GM12878 (cell line): ENCODE data around the gene MBOAT1. TPM values are rescaled to one million over a fixed set of nuclear protein-coding genes. Genes with fewer than 3 reads are reported as not detected.
A peak's percentile ranks its signal among the peaks of the same experiment; 100 is the strongest.

Source experiments
- ATAC-seq: fragments of 200-7000 bp; cut with Tn5 transposase; 3 replicates; pipeline ENCODE4 v1.9.1; 2020; ENCODE audit warnings: mild to moderate bottlenecking, moderate library complexity
- BruUV-seq: library from RNA; stranded (reverse); fragments of 400-500 nt; replicated peaks from 2 replicates; lab custom pipeline; 2021; lab: Mats Ljungman, UMichigan
- CTCF ChIA-PET: fragments of 300-600 bp; sonication (Branson Sonifier 250); formaldehyde crosslinking; extraction: SDS; loops from one replicate; lab custom pipeline; 2021; ENCODE audit warnings: inconsistent platforms; lab: Yijun Ruan, JAX
- POLR2A ChIA-PET: fragments of 350-600 bp; formaldehyde crosslinking; extraction: SDS; loops from one replicate; lab custom pipeline; 2021; ENCODE audit warnings: inconsistent platforms; lab: Charles Lee
- RAD21 ChIA-PET: fragments of 300-600 bp; sonication (Branson Sonifier 250); formaldehyde crosslinking; loops from one replicate; lab custom pipeline; 2023; ENCODE audit warnings: antibody characterized with exemption; ENCODE audit not compliant: unreplicated experiment; lab: Charles Lee
- SMC1A ChIA-PET: fragments of 300-600 bp; sonication (Branson Sonifier 250); formaldehyde crosslinking; loops from one replicate; lab custom pipeline; 2023; ENCODE audit not compliant: unreplicated experiment, uncharacterized antibody; lab: Charles Lee
- DNase-seq: peaks from one replicate; pipeline ENCODE4 v3.0.0-alpha.2; 2011; ENCODE audit warnings: low read depth, low spot score
- FAIRE-seq: peaks from 3 replicates; lab custom pipeline; 2011; peaks lifted over from hg19 to GRCh38; lab: Jason Lieb, UNC
- H2AFZ ChIP-seq: 2 replicates; pipeline ENCODE4 v1.6.0; 2011; ENCODE audit warnings: low read depth, low read length, control low read depth; ENCODE audit not compliant: control insufficient read depth
- H3K27ac ChIP-seq: 2 replicates; pipeline ENCODE4 v1.5.1; 2011; ENCODE audit warnings: control low read depth; ENCODE audit not compliant: control insufficient read depth, insufficient read depth
- H3K27me3 ChIP-seq, 2 experiments: replicated peaks in 1 of 2; 2 replicates each; pipeline versions ENCODE4 v1.6.0 to v1.6.1; 2011; ENCODE audit warnings: low read length in 1 of 2; ENCODE audit not compliant: control insufficient read depth in 2 of 2, insufficient read depth in 2 of 2
- H3K36me3 ChIP-seq, 2 experiments: 2 replicates each; pipeline ENCODE4 v1.5.1; 2011; ENCODE audit warnings: low read length in 1 of 2; ENCODE audit not compliant: control insufficient read depth in 2 of 2, insufficient read depth in 2 of 2
- H3K4me1 ChIP-seq: 2 replicates; pipeline ENCODE4 v1.6.1; 2011; ENCODE audit warnings: mild to moderate bottlenecking, low read length, moderate library complexity, mixed read lengths; ENCODE audit not compliant: control insufficient read depth, insufficient read depth
- H3K4me2 ChIP-seq: 2 replicates; pipeline ENCODE4 v1.6.0; 2011; ENCODE audit warnings: control low read depth; ENCODE audit not compliant: control insufficient read depth, insufficient read depth
- H3K4me3 ChIP-seq: fragments of 200-600 bp; sonication (generic); 2 replicates; pipeline ENCODE4 v1.5.1; 2016
- H3K79me2 ChIP-seq: 2 replicates; pipeline ENCODE4 v1.6.0; 2011; ENCODE audit warnings: low read length; ENCODE audit not compliant: control insufficient read depth, insufficient read depth
- H3K9ac ChIP-seq: 2 replicates; pipeline ENCODE4 v1.8.0; 2011; ENCODE audit warnings: low read length, control low read depth, mixed read lengths; ENCODE audit not compliant: control insufficient read depth, insufficient read depth
- H3K9me3 ChIP-seq: replicated peaks from 3 replicates; pipeline ENCODE4 v1.5.1; 2011; ENCODE audit warnings: mild to moderate bottlenecking, low read length; ENCODE audit not compliant: control insufficient read depth, insufficient read depth
- H4K20me1 ChIP-seq: 2 replicates; pipeline ENCODE4 v1.6.0; 2011; ENCODE audit not compliant: control insufficient read depth, insufficient read depth
- CHD1 ChIP-seq: IDR thresholded peaks from 2 replicates; pipeline ENCODE4 v1.6.1; 2012; ENCODE audit warnings: low read depth, low read length, improper control_type of control experiment
- CHD2 ChIP-seq: IDR thresholded peaks from 2 replicates; pipeline ENCODE4 v1.6.1; 2011; ENCODE audit warnings: low read depth, low read length, improper control_type of control experiment, borderline replicate concordance
- EP300 ChIP-seq, 2 experiments: fragments of 150-350 bp in 1 of 2; IDR thresholded peaks; 2 replicates each; pipeline ENCODE4 v1.6.1; 2011 to 2012; ENCODE audit warnings: low read depth in 2 of 2, low read length in 2 of 2, borderline replicate concordance in 1 of 2, improper control_type of control experiment in 1 of 2, inconsistent platforms in 1 of 2; ENCODE audit not compliant: control insufficient read depth in 1 of 2
- IKZF1 ChIP-seq: fragments of 450-650 bp; conservative IDR thresholded peaks from 2 replicates; pipeline ENCODE4 v1.6.1; 2017; ENCODE audit warnings: antibody characterized with exemption, mild to moderate bottlenecking
- LARP7 ChIP-seq: fragments of 450-650 bp; IDR thresholded peaks from 2 replicates; pipeline ENCODE4 v1.6.1; 2017; ENCODE audit warnings: mild to moderate bottlenecking
- WGBS: methylation state at CpG from one replicate; pipeline ENCODE4 v1.1.6; 2016; ENCODE audit warnings: low lambda C conversion rate; ENCODE audit not compliant: insufficient replicate concordance, insufficient coverage; ENCODE audit errors: missing lambda C conversion rate; 5-methylcytosine and 5-hydroxymethylcytosine counted together
- in situ Hi-C: fragments of 300-500 bp; cut with MboI; formaldehyde crosslinking; loops from 9 replicates; pipeline ENCODE4 v1.14.3; 2018; ENCODE audit warnings: mixed read lengths
- intact Hi-C: fragments of 100-400 bp; cut with micrococcal nuclease; formaldehyde crosslinking; loops from one replicate; pipeline ENCODE4 v1.14.2; 2022; ENCODE audit not compliant: unreplicated experiment
- polyA plus RNA-seq, 11 experiments: library from polyadenylated mRNA; depleted of rRNA in 4 of 11; unstranded in 6 of 11; stranded (reverse) in 5 of 11; fragments of >200 nt; fragmentation: Nextera tagmentation in 4 of 11; fragmentation: Illumina TruSeq in 1 of 11; extraction: Ambion mirVana in 4 of 11; extraction: Trizol in 1 of 11; gene quantifications; 1 replicate in 1 of 11; 2 replicates in 10 of 11; pipeline versions ENCODE4 v1.2.1 to v1.2.3, GENCODE V29; 2011 to 2016; ENCODE audit warnings: inconsistent platforms in 2 of 11, missing spikeins in 2 of 11, low read depth in 1 of 11
- total RNA-seq, 4 experiments: library from RNA; depleted of rRNA in 3 of 4; stranded (reverse); fragments of >200 nt in 3 of 4; fragmentation: Illumina TruSeq in 1 of 4; extraction: Trizol in 1 of 4; gene quantifications; 2 replicates each; pipeline versions ENCODE4 v1.2.1 to v1.2.3, GENCODE V29; 2013 to 2021
- TF ChIP-seq, protein P1 (sequence below): fragments of 450-650 bp; formaldehyde crosslinking; IDR thresholded peaks from 2 replicates; pipeline ENCODE4 v1.4.0; 2022; ENCODE audit warnings: mild to moderate bottlenecking, moderate library complexity

The MBOAT1 gene
- total and polyA plus RNA-seq, 10 of the 15 experiments (the other 5 are each of a cell fraction or from before 2014, with no cell fraction given) = 0.39 to 21.0 (median 11.6) TPM

DNA sequence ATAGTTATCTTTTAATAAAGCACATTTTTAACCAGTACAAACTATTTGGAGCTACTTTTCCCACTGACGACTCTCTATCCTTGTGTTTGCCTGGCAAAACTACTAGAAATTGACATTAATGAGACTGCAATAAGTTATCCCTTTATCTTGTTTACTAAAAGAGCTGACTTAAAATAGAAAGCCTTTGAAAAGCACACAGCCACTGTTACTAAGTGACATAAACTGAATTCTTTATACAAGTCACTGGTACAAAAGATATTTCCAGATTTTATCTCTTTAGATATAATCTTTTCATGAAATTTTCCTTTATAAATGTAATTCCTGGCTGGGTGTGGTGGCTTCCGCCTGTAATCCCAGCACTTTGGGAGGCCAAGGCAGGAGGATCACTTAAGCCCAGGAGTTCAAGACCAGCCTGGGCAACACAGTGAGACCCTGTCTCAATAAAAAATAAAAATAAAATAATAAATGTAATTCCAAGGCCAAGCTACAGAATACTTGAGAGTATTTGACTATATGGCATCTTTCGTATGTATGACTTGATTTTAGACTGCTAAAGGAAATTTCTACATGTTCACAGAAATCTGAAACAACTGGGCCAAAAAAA lies 9.5 kb downstream of the MBOAT1 start:
- FAIRE-seq = no peak
- Histone ChIP-seq H3K4me2 (peak overlapping the region; percentile 69), H3K9me3 (no peaks in the 10 kb centered on the region; the same call in 2 of the 3 replicates), H3K36me3 (no peaks in the 10 kb centered on the region; a peak in 2 of 4 replicates), H4K20me1 (no peaks in the 10 kb centered on the region), H2AFZ (no peak overlapping the region), H3K9ac (peak overlapping the region; percentile 42), H3K4me1 (peaks cover 68% of the 10 kb centered on the region), H3K4me3 (0 out of 2 replicates have a peak overlapping the region, but pooled peaks have one; percentile 39), H3K27me3 (no peaks in the 10 kb centered on the region), H3K79me2 (peaks cover 67% of the 10 kb centered on the region), H3K27ac (peak overlapping the region; percentile 77)
- DNase-seq = no peak
- 67% methylated on average over 3 of the region's 3 CpGs for WGBS
- intact Hi-C loops = no loop called here
- POLR2A ChIA-PET = interaction anchor here (0.6 to 4.5 kb wide), 6 partner anchors 9 to 207 kb away, joined by 3 to 34 read pairs (median 4); partner anchors contain the start of gene MBOAT1
- TF ChIP-seq IKZF1 (no peak), CHD1 (no peak), LARP7 (no peak), EP300 (IDR thresholded peaks at IDR 0.05; ENCODE audit: borderline replicate concordance in 1 of 2, control insufficient read depth in 1 of 2, low read depth in 2 of 2, low read length in 2 of 2) (no peak), CHD2 (no peak)
- TF ChIP-seq, protein P1, sequence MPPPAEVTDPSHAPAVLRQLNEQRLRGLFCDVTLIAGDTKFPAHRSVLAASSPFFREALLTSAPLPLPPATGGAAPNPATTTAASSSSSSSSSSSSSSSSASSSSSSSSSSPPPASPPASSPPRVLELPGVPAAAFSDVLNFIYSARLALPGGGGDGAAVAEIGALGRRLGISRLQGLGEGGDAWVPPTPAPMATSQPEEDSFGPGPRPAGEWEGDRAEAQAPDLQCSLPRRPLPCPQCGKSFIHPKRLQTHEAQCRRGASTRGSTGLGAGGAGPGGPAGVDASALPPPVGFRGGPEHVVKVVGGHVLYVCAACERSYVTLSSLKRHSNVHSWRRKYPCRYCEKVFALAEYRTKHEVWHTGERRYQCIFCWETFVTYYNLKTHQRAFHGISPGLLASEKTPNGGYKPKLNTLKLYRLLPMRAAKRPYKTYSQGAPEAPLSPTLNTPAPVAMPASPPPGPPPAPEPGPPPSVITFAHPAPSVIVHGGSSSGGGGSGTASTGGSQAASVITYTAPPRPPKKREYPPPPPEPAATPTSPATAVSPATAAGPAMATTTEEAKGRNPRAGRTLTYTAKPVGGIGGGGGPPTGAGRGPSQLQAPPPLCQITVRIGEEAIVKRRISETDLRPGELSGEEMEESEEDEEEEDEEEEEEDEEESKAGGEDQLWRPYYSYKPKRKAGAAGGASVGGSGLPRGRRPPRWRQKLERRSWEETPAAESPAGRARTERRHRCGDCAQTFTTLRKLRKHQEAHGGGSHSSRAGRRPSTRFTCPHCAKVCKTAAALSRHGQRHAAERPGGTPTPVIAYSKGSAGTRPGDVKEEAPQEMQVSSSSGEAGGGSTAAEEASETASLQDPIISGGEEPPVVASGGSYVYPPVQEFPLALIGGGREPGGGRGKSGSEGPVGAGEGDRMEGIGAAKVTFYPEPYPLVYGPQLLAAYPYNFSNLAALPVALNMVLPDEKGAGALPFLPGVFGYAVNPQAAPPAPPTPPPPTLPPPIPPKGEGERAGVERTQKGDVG (CRISPR knock-in tag) = no peak
- in situ Hi-C loops = no loop called here
- RAD21 ChIA-PET = interaction anchor here (0.8 to 3.2 kb wide), 5 partner anchors 9 to 92 kb away, joined by 3 to 24 read pairs (median 4); partner anchors contain the start of gene MBOAT1
- SMC1A ChIA-PET = interaction anchor here (0.8 to 8.8 kb wide), 10 partner anchors 9 to 112 kb away, joined by 3 to 64 read pairs (median 4); partner anchors contain the start of gene MBOAT1
- CTCF ChIA-PET = interaction anchor here (0.7 to 2.8 kb wide), 3 partner anchors 10 to 87 kb away, joined by 3 to 15 read pairs (median 9); partner anchors contain the start of gene MBOAT1
- no TSS peak for BruUV-seq
- no peak for ATAC-seq
